Esophagus squamous epithelium (tissue), 4 donors: ENCODE measurements around the gene CREM.

Experiments
- CTCF ChIP-seq, 6 experiments: fragments of 450-650 bp in 4 of 6; fragments of 200-600 bp in 2 of 6; sonication (generic) in 2 of 6; IDR thresholded peaks; one replicate each; pipeline ENCODE4 v1.5.1; 2016 to 2019; ENCODE audit warnings: antibody characterized with exemption in 6 of 6, mild to moderate bottlenecking in 4 of 6, moderate library complexity in 4 of 6
- POLR2A ChIP-seq, 4 donors: fragments of 450-650 bp; IDR thresholded peaks; one replicate each; pipeline ENCODE4 v1.6.1; 2017; ENCODE audit warnings: antibody characterized with exemption in 4 of 4, mild to moderate bottlenecking in 4 of 4, moderate library complexity in 3 of 4

GRCh38 chr10:35228058-35228457 is 101.4 kb downstream of the CREM start:
- TF ChIP-seq CTCF (IDR thresholded peaks at IDR 0.05) (no peak), POLR2A (IDR thresholded peaks at IDR 0.05) (no peak)
